GM12873 (cell line): Measurements from ENCODE around the gene KLHL26.

ENCODE experiments used
- CTCF ChIP-seq: IDR thresholded peaks from 2 replicates; pipeline ENCODE4 v1.5.1; 2012; ENCODE audit warnings: low read depth, mild to moderate bottlenecking, moderate library complexity, low read length, control low read depth; ENCODE audit not compliant: insufficient read depth; ENCODE audit errors: missing control alignments

The KLHL26 gene

DNA sequence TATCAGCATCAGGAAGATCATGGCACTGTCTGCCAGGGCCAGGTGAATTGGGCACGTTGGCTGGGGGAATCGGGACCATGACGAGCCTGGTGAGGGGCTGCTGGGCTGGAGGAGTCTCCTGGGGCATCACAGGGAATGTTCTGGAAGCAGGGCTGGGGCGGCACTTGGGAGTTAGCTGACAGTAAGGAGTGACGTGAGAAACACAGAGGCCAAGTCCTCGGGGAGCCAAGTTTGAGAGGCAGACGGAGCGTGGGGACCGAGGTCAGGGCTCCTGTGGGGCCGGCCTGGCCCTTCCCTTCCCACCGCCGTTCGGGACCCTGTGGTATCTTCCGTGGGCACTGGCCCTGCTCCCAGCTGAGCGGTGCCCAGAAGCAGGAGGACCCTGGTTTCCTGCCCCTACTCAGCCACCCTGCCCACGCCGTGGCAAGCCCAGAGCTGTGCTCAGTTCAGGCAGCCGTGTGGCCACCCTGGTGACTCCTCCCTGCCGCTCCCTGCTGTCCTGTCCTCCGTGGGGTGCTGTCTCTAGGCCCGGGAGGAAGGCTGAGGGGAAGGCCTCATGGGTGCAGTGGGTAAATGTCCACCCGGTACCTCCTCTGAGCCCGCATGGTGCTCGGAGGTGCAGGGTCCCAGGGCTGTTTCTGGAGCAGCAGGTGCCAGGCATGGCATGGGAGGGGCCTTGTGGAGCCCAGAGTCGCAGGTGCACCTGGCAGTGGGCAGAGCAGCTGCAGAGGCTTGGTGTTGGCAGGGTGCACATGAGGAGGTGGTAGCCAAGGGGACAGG is 71.8 kb downstream of the KLHL26 start:
- no peak for TF ChIP-seq CTCF

DNA sequence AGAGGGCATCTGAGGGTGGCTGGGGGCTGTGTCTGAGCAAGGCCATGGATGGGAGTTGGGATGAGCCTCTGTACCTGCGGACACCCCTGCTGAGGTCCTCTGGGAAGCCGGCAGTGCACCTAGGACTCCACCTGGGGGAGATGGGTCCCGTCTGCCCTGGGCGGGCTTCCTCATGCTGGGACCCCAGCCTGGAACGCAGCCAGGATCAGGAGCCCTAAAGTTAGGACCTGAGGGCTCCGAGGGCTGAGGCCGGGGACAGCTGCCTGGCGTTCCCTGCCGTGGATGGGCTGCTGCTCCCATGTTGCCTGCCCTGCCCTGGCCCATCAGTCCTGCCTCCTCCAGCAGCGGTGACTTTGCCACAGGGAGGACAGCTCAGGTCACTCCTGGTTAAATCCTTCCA is 72.7 kb downstream of the KLHL26 start:
- no peak for TF ChIP-seq CTCF

- TF ChIP-seq CTCF = no peak
These were observed 73.4 kb downstream of the KLHL26 start for GRCh38 chr19:18710186-18710585.

- TF ChIP-seq CTCF = no peak
These were observed 74.3 kb downstream of the KLHL26 start for GRCh38 chr19:18710996-18711751.

- TF ChIP-seq CTCF = no peak
These were observed 75.1 kb downstream of the KLHL26 start for GRCh38 chr19:18711893-18712292.

DNA sequence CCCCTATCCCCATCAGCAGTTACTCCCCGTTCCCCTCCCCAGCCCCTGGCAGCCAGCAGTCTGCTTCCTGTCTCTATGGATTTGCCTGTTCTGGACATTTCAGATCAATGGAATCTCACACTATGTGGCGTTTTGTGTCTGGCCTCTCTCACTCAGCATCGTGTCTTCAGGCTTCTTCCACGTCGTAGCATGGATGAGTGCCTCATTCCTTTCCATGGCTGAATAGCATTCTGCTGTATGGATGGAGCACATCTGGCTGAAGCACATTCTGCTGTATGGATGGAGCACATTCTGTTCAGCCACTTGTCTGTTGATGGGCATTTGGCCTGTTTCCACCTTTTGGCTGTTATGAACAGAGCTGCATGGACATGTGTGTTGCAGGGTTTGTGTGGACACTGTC is 76.2 kb downstream of the KLHL26 start:
- TF ChIP-seq CTCF = no peak

GRCh38 chr19:18713550-18714117 is 76.8 kb downstream of the KLHL26 start:
- no peak for TF ChIP-seq CTCF
